Naive B cell (primary cell): Measurements from ENCODE around the gene RBFOX2. TPM values are rescaled to one million over a fixed set of nuclear protein-coding genes. Genes with fewer than 3 reads are reported as not detected.
A peak's percentile ranks its signal among the peaks of the same experiment; 100 is the strongest.

ENCODE experiments used
- ATAC-seq, 2 donors: fragments of 150-1000 bp; cut with Tn5 transposase; 2 replicates each; pipeline ENCODE4 v1.10.0; 2021; ENCODE audit warnings: low read depth in 2 of 2, mild to moderate bottlenecking in 2 of 2, moderate library complexity in 2 of 2
- DNase-seq: peaks from one replicate; pipeline ENCODE4 v3.0.0; 2022
- H3K27ac Mint-ChIP-seq, 6 donors: one replicate each; pipeline ENCODE4 v1.8.0; 2020 to 2022; ENCODE audit warnings: mild to moderate bottlenecking in 6 of 6, mixed read lengths in 6 of 6, moderate library complexity in 5 of 6, inconsistent platforms in 2 of 6
- H3K27me3 Mint-ChIP-seq, 3 donors: one replicate each; pipeline ENCODE4 v1.8.0; 2021 to 2022; ENCODE audit warnings: mixed read lengths in 3 of 3, mild to moderate bottlenecking in 1 of 3
- H3K36me3 Mint-ChIP-seq, 2 donors: one replicate each; pipeline ENCODE4 v1.8.0; 2020 to 2022; ENCODE audit warnings: mixed read lengths in 2 of 2, inconsistent platforms in 1 of 2, mild to moderate bottlenecking in 1 of 2
- H3K4me1 Mint-ChIP-seq, 3 donors: one replicate each; pipeline ENCODE4 v1.8.0; 2020 to 2022; ENCODE audit warnings: mixed read lengths in 3 of 3, inconsistent platforms in 1 of 3, mild to moderate bottlenecking in 1 of 3, moderate library complexity in 1 of 3
- H3K4me3 Mint-ChIP-seq, 8 donors: one replicate each; pipeline ENCODE4 v1.8.0; 2020 to 2022; ENCODE audit warnings: mild to moderate bottlenecking in 8 of 8, mixed read lengths in 8 of 8, moderate library complexity in 8 of 8, inconsistent platforms in 2 of 8
- H3K9me3 Mint-ChIP-seq, 7 donors: one replicate each; pipeline ENCODE4 v1.8.0; 2020 to 2022; ENCODE audit warnings: mixed read lengths in 7 of 7, mild to moderate bottlenecking in 5 of 7, inconsistent platforms in 2 of 7, moderate library complexity in 1 of 7
- polyA plus RNA-seq, 6 donors: library from polyadenylated mRNA; unstranded; fragments of 300-500 nt; fragmentation: Illumina TruSeq; gene quantifications; one replicate each; pipeline ENCODE4 v1.2.3, GENCODE V29; 2021; ENCODE audit warnings: low read depth in 6 of 6

RBFOX2 gene
- polyA plus RNA-seq, 6 donors from 2014 or later, result not detected

DNA sequence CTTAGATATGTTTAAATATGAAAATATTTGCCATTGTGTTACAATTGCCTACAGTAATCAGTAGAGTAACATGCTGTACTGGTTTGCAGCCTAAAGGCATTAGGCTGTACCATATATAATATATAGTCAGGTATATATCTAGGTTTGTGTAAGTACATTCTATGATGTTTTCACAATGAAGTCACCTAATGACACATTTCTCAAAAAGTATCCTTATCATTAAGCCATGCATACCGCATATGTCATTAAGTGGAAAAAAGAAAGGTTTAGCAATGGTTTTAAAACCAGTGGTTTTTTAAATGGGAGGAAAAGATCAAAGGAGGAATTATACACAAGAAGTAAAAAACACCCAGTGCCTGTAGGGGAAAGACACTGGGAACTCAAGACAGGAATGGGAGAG lies 122.7 kb downstream of the RBFOX2 start:
- Mint-ChIP-seq H3K4me1 (peaks cover 6 to 13% (median 8%) of the 10 kb centered on the region in 3 donors), H3K27ac (no peak overlapping the region), H3K36me3 (no peaks in the 10 kb centered on the region), H3K9me3 (no peaks in the 10 kb centered on the region), H3K27me3 (peaks cover 12 to 24% (median 20%) of the 10 kb centered on the region in 3 donors), H3K4me3 (no peak overlapping the region)
- DNase-seq, result no peak
- ATAC-seq, result no peak

DNA sequence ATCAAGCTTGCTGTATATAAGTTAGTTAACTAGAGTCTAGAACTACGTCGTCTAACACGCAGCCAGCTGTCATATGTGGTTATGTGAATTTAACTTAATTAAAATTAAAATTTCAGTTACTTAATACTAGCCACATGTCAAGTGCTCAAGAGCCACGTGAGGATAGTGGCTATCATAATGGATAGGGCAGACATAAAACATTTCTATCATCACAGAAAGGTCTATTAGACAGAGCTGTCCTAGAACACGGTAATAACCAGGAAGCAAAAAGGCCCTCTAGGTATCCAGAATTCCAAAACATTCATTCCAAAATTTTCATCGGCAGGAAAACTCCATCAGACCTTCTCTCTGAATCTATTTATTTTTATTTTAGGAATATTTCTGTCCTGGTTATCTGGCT lies 123.9 kb downstream of the RBFOX2 start:
- Mint-ChIP-seq H3K27ac (no peak overlapping the region), H3K4me3 (no peak overlapping the region), H3K9me3 (no peaks in the 10 kb centered on the region), H3K36me3 (no peaks in the 10 kb centered on the region), H3K4me1 (peaks cover 6 to 13% (median 8%) of the 10 kb centered on the region in 3 donors), H3K27me3 (peaks cover 12 to 24% (median 20%) of the 10 kb centered on the region in 3 donors)
- ATAC-seq (no peak), DNase-seq (no peak)

DNA sequence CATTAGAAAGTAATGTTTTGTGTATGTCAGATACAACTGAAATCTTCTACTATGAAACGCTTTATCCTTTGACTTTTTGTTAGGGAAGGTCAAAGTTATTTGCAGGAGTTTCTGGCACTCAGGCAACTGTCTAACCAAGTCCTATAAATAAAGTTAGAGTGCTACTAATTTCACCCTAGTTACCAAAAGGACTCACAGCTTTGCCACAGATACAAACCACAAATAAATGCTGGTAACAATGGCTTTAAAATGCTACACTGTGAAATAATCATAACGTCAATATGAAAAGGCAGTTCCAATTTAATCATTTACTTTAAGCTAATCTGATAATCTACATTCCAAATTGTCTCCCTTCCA lies 124.3 kb downstream of the RBFOX2 start:
- no peak overlapping the region for H3K4me3 Mint-ChIP-seq
- peaks cover 12 to 24% (median 20%) of the 10 kb centered on the region in 3 donors for H3K27me3 Mint-ChIP-seq
- H3K4me1 Mint-ChIP-seq, result peaks cover 6 to 13% (median 8%) of the 10 kb centered on the region in 3 donors
- DNase-seq (no peak), ATAC-seq (no peak)
- H3K27ac Mint-ChIP-seq, result no peak overlapping the region
- H3K9me3 Mint-ChIP-seq, result no peaks in the 10 kb centered on the region
- H3K36me3 Mint-ChIP-seq, result no peaks in the 10 kb centered on the region

DNA sequence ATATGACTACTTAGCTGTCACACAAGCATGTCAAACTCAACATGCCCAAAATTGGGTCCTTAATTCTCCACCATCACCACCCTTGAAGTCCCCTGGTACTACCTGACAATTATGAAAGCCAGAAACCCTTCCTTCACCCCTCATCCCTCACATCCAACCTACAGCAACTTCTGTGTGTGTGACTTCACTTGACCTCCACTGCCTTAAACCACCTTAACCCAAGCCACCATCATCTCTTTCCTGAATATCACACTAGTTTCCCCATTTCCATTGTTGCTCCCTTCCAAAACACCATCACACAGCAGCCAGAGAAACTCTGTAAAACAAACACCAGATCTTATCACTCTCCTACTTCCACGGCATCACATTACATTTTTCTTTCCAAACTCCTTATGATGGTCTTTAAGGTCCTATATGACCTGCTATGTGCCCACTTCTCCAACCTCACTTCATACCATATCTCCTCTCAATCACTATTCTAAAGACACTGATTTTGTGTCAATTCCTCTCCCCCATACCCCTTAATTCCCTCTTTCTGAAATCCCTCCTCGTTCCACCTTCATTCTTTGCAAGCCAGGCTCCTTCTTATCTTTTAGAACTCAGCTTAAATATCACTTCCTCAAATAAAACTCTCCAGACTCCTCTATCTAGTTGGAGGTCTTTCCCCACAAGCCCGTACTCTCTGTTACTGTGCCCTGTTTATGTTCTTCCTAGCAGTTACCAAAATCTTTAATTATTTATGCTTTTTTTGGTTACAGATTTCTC lies 124.9 kb downstream of the RBFOX2 start:
- H3K9me3 Mint-ChIP-seq, result no peaks in the 10 kb centered on the region
- ATAC-seq, result no peak
- H3K4me1 Mint-ChIP-seq, result peaks cover 6 to 13% (median 8%) of the 10 kb centered on the region in 3 donors
- peaks cover 12 to 24% (median 20%) of the 10 kb centered on the region in 3 donors for H3K27me3 Mint-ChIP-seq
- no peak overlapping the region for H3K4me3 Mint-ChIP-seq
- DNase-seq, result no peak
- H3K27ac Mint-ChIP-seq, result peak overlapping the region in 1 of 6 donors; percentile 10
- no peaks in the 10 kb centered on the region for H3K36me3 Mint-ChIP-seq

DNA sequence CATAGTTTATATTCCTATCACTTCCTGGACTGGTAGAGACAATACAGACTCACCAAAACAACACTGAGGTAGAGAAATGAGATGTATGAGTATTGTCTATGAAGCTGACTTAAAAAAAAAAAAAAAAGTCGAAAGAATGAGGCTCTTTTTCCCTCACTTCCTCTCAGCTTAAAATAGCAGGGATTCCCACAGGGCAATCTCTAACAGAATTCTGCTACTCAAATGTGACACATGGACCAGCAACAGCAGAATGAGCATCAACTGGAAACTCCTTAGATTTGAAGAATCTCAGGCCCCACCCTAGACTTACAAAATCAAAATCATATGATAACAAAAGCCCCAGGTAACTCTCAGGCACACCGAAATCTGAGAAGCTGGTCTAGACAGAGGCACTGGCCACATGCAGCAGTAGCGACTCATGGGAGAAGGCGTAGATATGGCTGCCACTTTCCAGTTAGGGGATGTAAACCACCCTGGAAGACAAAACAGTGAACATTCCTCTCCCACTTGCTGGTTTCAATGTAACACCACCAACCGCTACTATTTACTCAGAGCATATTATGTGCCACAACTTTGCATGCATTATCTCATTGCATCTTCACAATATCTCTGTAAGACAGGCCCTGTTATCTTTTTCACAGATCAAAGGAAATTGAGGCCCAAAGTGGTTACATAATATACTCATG lies 128.0 kb downstream of the RBFOX2 start:
- Mint-ChIP-seq H3K9me3 (no peaks in the 10 kb centered on the region), H3K27me3 (peaks cover 27 to 40% (median 33%) of the 10 kb centered on the region in 3 donors), H3K36me3 (no peaks in the 10 kb centered on the region), H3K27ac (no peak overlapping the region), H3K4me1 (peaks cover 6 to 13% (median 8%) of the 10 kb centered on the region in 3 donors), H3K4me3 (no peak overlapping the region)
- ATAC-seq (no peak), DNase-seq (no peak)

DNA sequence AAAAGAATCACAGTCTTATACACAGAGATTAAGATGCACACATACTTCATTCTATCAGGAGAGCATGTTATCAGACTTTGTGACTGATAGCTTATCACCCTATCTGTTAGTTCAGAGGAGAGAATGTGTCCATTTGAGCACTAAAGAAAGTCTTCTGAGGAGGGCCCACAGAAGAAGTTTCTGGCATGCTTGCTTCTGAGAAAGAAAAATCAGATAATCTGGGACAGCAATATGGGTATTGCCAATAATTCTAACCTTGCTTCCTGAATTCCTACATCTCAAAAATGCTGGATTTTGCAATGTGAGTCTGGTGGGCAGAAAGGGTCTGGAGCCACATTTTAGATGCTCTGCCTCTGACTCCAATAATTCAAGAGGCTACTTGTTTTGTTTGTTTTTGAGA lies 128.9 kb downstream of the RBFOX2 start:
- Mint-ChIP-seq H3K27ac (no peak overlapping the region), H3K4me1 (peaks cover 6 to 13% (median 8%) of the 10 kb centered on the region in 3 donors), H3K4me3 (no peak overlapping the region), H3K27me3 (peaks cover 28 to 49% (median 39%) of the 10 kb centered on the region in 3 donors), H3K36me3 (no peaks in the 10 kb centered on the region), H3K9me3 (no peaks in the 10 kb centered on the region)
- DNase-seq (no peak), ATAC-seq (no peak)

DNA sequence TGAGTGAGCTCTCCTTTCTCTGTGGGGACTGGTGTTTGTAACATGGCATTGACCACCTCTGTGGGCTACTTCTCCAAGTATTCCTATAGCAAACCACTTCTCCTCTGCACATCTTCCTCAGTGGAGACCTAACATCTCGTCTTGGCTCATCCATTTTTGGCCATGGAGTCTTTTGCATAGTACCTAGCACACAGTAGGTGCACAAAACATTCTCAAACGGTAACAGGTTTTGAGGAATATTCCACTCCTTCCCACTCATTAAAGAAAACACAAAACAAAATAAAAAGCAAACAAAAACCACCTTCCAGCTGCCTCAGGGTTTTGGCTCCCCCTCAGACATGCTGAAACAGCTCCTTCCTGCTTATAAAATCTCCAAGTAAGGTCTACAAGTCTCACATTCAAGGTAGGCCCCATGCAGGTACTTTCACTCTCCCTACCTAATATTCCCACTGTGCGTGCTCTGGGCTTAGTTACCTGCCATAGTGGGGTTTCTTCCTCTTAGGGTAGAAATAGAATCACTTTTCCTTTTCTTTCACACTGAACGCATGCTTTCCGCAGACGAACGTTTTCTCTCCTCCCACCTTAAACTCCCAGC lies 132.4 kb downstream of the RBFOX2 start:
- H3K27me3 Mint-ChIP-seq, result peaks cover 19 to 35% (median 23%) of the 10 kb centered on the region in 3 donors
- no peaks in the 10 kb centered on the region for H3K9me3 Mint-ChIP-seq
- H3K4me1 Mint-ChIP-seq, result no peaks in the 10 kb centered on the region
- DNase-seq, result no peak
- H3K4me3 Mint-ChIP-seq, result no peak overlapping the region
- H3K27ac Mint-ChIP-seq, result peak overlapping the region in 1 of 6 donors; percentile 70
- H3K36me3 Mint-ChIP-seq, result no peaks in the 10 kb centered on the region
- ATAC-seq, result no peak

DNA sequence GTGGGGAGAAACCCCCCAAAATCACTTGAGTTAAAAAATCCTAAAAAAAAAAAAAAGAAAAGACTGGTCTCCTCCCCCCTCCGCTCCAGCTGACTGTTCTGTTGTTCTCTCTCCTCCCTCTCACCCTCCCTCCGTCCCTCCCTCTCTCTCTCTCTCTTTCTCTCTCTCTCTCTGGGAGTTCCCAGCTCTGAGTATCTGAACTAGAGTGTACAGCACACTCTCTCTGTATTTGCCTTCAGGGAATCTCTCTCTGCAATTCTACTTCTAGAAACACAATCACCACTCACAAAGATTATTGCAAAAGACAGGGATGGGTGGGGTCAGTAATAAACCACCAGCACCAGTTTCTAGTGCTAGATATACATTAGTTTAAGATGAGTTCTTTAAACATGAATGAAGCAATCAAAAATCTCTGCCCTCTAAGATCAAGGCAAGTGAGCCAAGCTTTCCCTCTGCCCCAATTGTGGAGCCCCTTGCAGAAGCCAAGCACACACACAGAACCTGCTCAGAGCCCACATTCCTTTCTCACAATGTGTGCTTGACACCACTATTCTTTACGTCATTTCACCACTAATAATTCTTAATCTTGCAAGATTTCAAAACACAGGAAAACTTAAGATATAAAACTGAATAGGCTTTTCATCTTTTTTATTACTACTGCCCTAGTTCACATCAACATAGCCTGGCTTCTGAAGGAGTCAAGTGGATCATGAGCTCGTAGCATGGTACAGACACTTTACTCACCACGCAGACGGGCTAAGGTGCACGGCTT lies 133.5 kb downstream of the RBFOX2 start:
- no peak for DNase-seq
- peak overlapping the region in 1 of 6 donors; percentile 27 for H3K27ac Mint-ChIP-seq
- H3K27me3 Mint-ChIP-seq, result peaks cover 19 to 35% (median 23%) of the 10 kb centered on the region in 3 donors
- no peak overlapping the region for H3K4me3 Mint-ChIP-seq
- H3K36me3 Mint-ChIP-seq, result no peaks in the 10 kb centered on the region
- ATAC-seq, result no peak
- no peaks in the 10 kb centered on the region for H3K4me1 Mint-ChIP-seq
- H3K9me3 Mint-ChIP-seq, result no peaks in the 10 kb centered on the region

DNA sequence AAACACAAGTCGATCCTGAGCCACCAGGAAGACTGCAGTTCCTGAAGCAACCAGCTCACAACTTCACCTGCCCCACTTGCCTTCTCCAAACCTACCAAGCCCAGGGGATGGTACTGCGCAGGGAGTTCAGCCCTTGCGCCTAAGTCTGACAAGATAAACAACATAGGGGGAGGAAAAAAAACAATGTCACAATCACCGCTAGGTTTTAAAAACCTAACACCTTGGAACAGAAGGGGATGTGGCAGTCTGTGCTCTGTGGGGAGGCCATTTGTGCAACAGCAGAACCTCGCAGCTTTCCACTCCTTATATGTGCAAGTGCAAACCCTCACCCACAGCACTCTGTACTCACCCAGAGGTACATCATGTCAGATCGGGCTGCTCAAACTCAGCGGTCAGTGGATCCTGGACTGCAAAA lies 134.2 kb downstream of the RBFOX2 start:
- H3K27ac Mint-ChIP-seq, result no peak overlapping the region
- DNase-seq (no peak), ATAC-seq (no peak)
- no peak overlapping the region for H3K4me3 Mint-ChIP-seq
- no peaks in the 10 kb centered on the region for H3K4me1 Mint-ChIP-seq
- no peaks in the 10 kb centered on the region for H3K9me3 Mint-ChIP-seq
- H3K36me3 Mint-ChIP-seq, result peaks cover 0 to 1% of the 10 kb centered on the region in 2 donors
- H3K27me3 Mint-ChIP-seq, result peaks cover 20 to 37% (median 23%) of the 10 kb centered on the region in 3 donors

DNA sequence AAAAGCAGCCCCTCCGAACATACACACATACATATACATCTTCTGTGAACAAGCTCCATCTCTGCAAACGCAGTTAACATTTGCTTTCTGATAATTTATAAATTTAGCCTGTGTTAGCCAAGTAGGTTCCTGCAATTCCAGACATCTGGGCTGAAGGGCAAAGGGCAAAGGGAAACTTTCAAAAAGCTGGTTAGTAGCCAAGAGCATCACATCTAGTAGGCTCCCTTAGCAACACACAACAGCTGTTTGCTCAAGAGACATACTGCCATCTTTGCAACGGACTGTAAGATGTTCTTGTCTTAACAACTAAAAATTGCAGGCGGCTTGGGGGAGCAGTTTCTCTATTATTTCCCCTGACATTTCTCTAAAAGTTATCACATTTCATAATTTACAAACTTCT lies 134.9 kb downstream of the RBFOX2 start:
- no peaks in the 10 kb centered on the region for H3K4me1 Mint-ChIP-seq
- DNase-seq (no peak), ATAC-seq (no peak)
- no peaks in the 10 kb centered on the region for H3K9me3 Mint-ChIP-seq
- peaks cover 23 to 43% (median 26%) of the 10 kb centered on the region in 3 donors for H3K27me3 Mint-ChIP-seq
- no peak overlapping the region for H3K27ac Mint-ChIP-seq
- H3K36me3 Mint-ChIP-seq, result peaks cover 0 to 5% of the 10 kb centered on the region in 2 donors
- H3K4me3 Mint-ChIP-seq, result no peak overlapping the region

DNA sequence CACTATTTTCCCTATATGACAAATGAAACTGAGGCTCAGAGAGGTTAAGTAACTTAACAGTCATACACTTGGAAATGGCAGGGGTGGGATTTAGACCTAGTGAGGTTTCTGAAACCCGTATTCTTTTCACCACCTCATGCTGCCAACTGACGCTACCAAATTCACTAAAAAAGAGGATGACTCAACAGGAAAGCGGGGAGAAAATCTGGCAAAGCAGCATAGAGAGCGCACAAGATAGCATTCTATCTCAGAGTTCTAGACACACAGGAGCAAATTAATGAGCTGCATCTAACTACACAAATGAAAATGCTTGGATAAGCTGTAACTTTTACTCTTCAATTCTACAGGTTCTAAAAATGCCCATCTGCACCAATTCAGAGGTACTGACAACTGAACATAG lies 136.4 kb downstream of the RBFOX2 start:
- Mint-ChIP-seq H3K36me3 (peaks cover 0 to 5% of the 10 kb centered on the region in 2 donors), H3K4me3 (no peak overlapping the region), H3K9me3 (no peaks in the 10 kb centered on the region)

DNA sequence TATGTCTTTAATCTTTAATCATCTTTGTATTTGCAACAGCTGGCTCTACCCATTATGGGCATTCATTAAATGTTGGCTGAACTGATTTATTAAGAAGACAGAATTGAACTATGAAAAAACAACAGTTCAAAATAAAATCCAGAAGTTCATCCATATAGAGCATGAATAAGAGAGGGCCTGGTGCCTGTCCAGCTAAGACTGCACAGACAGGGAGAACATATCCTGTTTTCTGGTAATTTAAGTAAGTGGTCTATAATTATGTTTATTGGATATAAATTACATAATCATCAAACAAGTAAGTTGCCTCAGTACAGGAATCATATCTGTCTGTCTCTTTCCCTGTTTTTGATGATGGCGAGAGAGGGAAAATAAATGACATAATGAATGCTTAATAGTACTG lies 137.2 kb downstream of the RBFOX2 start:
- ATAC-seq, result no peak
- H3K27me3 Mint-ChIP-seq, result peaks cover 12 to 35% (median 18%) of the 10 kb centered on the region in 3 donors
- H3K4me3 Mint-ChIP-seq, result no peak overlapping the region
- H3K4me1 Mint-ChIP-seq, result no peaks in the 10 kb centered on the region
- peaks cover 0 to 5% of the 10 kb centered on the region in 2 donors for H3K36me3 Mint-ChIP-seq
- H3K27ac Mint-ChIP-seq, result no peak overlapping the region
- DNase-seq, result no peak
- no peaks in the 10 kb centered on the region for H3K9me3 Mint-ChIP-seq

More for the DNA sequence above, 136.4 kb downstream of the RBFOX2 start:
- DNase-seq (no peak), ATAC-seq (no peak)
- Mint-ChIP-seq H3K27ac (no peak overlapping the region), H3K4me1 (no peaks in the 10 kb centered on the region), H3K27me3 (peaks cover 20 to 43% (median 26%) of the 10 kb centered on the region in 3 donors)

DNA sequence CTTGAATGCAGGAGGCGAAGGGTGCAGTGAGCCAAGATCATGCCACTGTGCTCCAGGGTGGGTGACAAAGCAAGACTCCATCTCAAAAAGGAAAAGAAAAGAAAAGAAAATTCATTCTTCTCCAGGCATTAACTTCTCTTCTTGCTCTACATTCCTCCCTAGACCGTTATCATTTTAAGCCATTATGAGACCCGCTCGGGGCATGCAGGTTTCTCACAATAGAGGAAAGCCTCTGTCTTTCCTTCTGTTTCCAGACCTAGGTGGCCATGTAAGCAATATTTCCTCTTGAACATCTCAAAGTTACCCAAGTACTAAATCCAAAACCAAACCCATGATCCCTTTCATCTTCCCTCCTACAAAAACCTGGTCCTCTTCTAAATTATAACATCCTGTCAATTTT lies 139.6 kb downstream of the RBFOX2 start:
- no peak for ATAC-seq
- Mint-ChIP-seq H3K36me3 (peaks cover 0 to 5% of the 10 kb centered on the region in 2 donors), H3K9me3 (no peaks in the 10 kb centered on the region), H3K27ac (peak overlapping the region in 1 of 6 donors; percentile 57), H3K4me1 (no peaks in the 10 kb centered on the region), H3K27me3 (peaks cover 7 to 16% (median 8%) of the 10 kb centered on the region in 3 donors), H3K4me3 (no peak overlapping the region)
- DNase-seq, result no peak
